Measurements from ENCODE around the gene SULT2B1. TPM values are rescaled to one million over a fixed set of nuclear protein-coding genes. Genes with fewer than 3 reads are reported as not detected.
A peak's percentile ranks its signal among the peaks of the same experiment; 100 is the strongest.

SULT2B1 gene
- total and polyA plus RNA-seq, 8 donors: 2.1 to 6.3 (median 2.9) TPM

GRCh38 chr19:48560095-48560530, 8.1 kb downstream of the SULT2B1 start:
- no peak for ATAC-seq
- Histone ChIP-seq H3K4me1 (no peaks in the 10 kb centered on the region), H3K27me3 (peaks cover 0 to 21% of the 10 kb centered on the region in 2 donors), H3K27ac (no peak overlapping the region), H3K9me3 (no peaks in the 10 kb centered on the region), H3K36me3 (no peaks in the 10 kb centered on the region), H3K4me3 (no peak overlapping the region)
- TF ChIP-seq CTCF (IDR thresholded peaks at IDR 0.05): no peak
- intact Hi-C loops (cut with DNase I): no loop called here
- DNase-seq: no peak

- ATAC-seq (no peak), DNase-seq (no peak)
- no peak overlapping the region for H3K4me3 ChIP-seq
- TF ChIP-seq CTCF (IDR thresholded peaks at IDR 0.05): no peak
- H3K36me3 ChIP-seq: no peaks in the 10 kb centered on the region
- H3K4me1 ChIP-seq: no peaks in the 10 kb centered on the region
- H3K27me3 ChIP-seq: peaks cover 0 to 21% of the 10 kb centered on the region in 2 donors
- H3K9me3 ChIP-seq: no peaks in the 10 kb centered on the region
- intact Hi-C loops (cut with DNase I): no loop called here
- no peak overlapping the region for H3K27ac ChIP-seq
These were observed 9.4 kb downstream of the SULT2B1 start for GRCh38 chr19:48561412-48561811.

- peaks cover 4 to 18% of the 10 kb centered on the region in 2 donors for H3K4me1 ChIP-seq
- no peak for DNase-seq
- no peaks in the 10 kb centered on the region for H3K9me3 ChIP-seq
- no peak overlapping the region for H3K27ac ChIP-seq
- H3K36me3 ChIP-seq: no peaks in the 10 kb centered on the region
- no peak overlapping the region for H3K4me3 ChIP-seq
- ATAC-seq: no peak
- peaks cover 0 to 18% of the 10 kb centered on the region in 2 donors for H3K27me3 ChIP-seq
- intact Hi-C loops (cut with DNase I): no loop called here
- TF ChIP-seq CTCF (IDR thresholded peaks at IDR 0.05): no peak
These were observed 13.1 kb downstream of the SULT2B1 start for GRCh38 chr19:48565090-48565489.

- Histone ChIP-seq H3K9me3 (no peaks in the 10 kb centered on the region), H3K36me3 (no peaks in the 10 kb centered on the region), H3K4me3 (no peak overlapping the region), H3K27me3 (peaks cover 0 to 22% of the 10 kb centered on the region in 2 donors), H3K27ac (peak overlapping the region; percentile 45 to 54), H3K4me1 (peaks cover 4 to 18% of the 10 kb centered on the region in 2 donors)
- no peak for TF ChIP-seq CTCF (IDR thresholded peaks at IDR 0.05)
- ATAC-seq (peak; percentile 92), DNase-seq (peak in 3 of 4 donors; percentile 57 to 91 (median 87))
- intact Hi-C loops (cut with DNase I): no loop called here
These were observed 16.4 kb downstream of the SULT2B1 start for GRCh38 chr19:48568345-48568886.

GRCh38 chr19:48569814-48570213, 17.8 kb downstream of the SULT2B1 start:
- H3K9me3 ChIP-seq: no peaks in the 10 kb centered on the region
- H3K27me3 ChIP-seq: peaks cover 0 to 22% of the 10 kb centered on the region in 2 donors
- no peaks in the 10 kb centered on the region for H3K36me3 ChIP-seq
- H3K27ac ChIP-seq: no peak overlapping the region
- no peak for TF ChIP-seq CTCF (IDR thresholded peaks at IDR 0.05)
- H3K4me1 ChIP-seq: peaks cover 4 to 18% of the 10 kb centered on the region in 2 donors
- ATAC-seq (no peak), DNase-seq (no peak)
- intact Hi-C loops (cut with DNase I): no loop called here
- H3K4me3 ChIP-seq: no peak overlapping the region

Data from left lung (tissue), 10 donors.